IPS-NIHi7 (cell line): ENCODE results near the gene PDPN.
"Not testable (repeated sequence)": the region's sequence is repeated elsewhere in the genome, so short reads cannot be mapped to it uniquely, and the experiment has no call there.

Experiments used
- DNase-seq: peaks from one replicate; pipeline ENCODE4 v3.0.0; 2012; ENCODE audit warnings: mixed read lengths; ENCODE audit errors: extremely low spot score

The PDPN gene, protein sequence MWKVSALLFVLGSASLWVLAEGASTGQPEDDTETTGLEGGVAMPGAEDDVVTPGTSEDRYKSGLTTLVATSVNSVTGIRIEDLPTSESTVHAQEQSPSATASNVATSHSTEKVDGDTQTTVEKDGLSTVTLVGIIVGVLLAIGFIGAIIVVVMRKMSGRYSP

DNA sequence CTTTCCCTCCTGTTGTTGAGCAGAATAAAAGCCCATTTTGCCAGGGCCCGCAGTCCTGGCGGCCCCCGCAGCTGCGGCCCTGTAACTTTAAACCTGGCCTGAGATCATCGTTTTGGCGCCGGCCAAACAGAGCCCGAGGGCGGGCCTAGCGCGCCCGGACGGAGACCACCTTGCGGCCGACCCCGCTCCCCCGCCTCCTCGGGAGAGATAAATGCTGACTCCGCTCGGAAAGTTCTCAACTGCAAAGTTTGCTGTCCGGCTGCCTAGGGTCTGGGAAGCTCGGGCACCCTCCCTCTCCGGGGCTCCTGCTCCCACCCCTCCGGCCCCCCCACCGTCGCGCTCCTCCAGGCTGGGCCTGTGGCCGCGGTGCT is at the start of gene PDPN:
Gene PDPN, plus strand, starts transcription at position 238 of the 371 bp plus-strand sequence. CDS start 202 bp downstream, outside the sequence.
- DNase-seq: peak; percentile 89

DNA sequence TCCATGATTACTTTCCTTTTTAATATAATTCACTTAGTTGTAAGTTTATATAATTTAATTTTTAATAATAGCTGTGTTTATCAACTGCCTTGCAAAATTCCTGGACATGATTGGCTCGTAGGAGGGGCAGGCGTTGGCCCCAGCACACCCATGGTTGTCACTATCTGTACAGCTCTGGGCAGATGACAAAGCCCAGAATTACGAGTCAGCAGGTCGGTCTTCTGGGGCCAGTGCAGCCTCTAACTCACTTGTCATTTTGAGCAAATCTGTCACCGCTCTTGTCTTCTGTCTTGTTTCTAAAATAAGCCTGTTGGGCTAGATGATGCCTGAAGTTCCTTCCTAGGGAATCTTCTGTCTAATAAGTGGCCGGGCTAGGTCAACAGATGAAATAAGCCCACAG is 48.4 kb upstream of the PDPN start:
- no peak for DNase-seq

DNA sequence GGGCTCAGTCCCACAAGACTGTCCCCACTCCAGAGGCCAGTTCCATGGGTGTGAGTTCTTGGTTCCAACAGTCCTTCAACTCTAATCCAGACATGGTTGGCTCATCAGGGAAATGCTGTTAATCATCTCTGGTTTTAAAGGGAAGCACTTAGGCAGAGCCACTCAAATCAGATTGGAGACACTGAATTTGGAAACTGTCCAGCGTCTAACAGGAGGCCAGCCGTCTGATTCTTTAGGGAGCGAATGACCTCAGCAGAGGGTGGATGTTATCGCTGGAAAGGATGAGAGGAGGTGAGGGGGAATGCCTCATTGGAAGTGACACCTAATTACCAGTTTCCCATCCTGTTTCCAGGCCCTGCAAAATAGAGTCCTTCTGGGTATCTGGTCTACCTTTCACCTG is 47.1 kb upstream of the PDPN start:
- no peak for DNase-seq

DNA sequence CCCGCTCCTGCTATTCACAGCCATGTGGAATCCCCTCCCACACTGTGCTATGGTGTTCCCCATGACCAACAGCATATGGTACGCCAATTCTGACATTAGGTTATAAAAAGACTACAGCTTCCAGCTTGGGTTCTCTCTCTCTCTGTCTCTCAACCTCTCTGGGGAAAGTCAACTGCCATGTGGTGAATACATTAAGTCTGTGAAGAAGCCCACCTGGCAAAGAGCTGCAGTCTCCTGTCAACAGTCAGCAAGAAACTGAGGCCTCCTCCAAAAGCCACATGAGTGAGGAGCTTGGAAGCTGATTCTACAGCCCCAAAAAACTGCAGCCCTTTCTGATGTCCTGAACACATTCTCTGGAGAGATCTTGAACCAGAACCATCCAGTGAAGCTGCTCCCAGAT is 44.8 kb upstream of the PDPN start:
- no peak for DNase-seq

DNA sequence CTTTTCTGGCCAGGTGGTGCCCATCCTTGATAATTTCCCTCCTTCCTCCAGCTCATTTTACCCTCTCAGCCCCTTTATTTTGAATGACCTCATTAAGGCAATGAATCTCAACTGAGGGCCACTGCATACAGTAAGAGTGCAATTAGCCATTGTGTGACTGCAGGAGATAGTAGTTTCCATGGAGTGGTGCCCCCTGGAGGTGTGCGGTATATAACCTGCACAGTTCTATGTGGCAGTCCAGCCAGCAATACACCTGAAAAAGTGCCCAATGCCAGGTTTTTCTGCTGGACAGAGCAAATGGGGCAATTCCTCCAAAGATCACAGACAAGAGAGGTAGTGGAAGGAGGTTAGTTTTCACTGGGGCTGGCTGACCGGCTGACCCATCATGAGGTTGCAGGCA is 43.9 kb upstream of the PDPN start:
- DNase-seq: no peak

DNA sequence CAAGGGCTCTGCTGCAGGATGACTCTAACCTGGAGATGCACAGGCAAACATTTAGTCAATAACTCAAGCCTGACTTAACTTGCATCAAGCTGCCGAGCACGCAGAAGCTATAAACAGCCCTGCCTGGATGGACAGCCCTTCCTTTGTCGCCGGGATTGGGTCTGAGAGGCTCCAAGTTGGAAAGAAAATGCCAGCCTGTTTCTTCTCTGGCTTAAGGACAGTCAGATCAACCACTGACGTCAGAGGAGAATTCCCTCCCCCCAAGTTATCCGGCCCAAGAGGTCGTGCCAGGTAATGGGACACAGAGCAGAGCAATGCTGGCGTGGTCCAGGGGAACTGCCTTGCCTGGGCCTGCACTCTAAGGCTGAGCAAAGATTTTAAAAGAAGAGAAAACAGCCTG is 42.8 kb upstream of the PDPN start:
- no peak for DNase-seq

DNA sequence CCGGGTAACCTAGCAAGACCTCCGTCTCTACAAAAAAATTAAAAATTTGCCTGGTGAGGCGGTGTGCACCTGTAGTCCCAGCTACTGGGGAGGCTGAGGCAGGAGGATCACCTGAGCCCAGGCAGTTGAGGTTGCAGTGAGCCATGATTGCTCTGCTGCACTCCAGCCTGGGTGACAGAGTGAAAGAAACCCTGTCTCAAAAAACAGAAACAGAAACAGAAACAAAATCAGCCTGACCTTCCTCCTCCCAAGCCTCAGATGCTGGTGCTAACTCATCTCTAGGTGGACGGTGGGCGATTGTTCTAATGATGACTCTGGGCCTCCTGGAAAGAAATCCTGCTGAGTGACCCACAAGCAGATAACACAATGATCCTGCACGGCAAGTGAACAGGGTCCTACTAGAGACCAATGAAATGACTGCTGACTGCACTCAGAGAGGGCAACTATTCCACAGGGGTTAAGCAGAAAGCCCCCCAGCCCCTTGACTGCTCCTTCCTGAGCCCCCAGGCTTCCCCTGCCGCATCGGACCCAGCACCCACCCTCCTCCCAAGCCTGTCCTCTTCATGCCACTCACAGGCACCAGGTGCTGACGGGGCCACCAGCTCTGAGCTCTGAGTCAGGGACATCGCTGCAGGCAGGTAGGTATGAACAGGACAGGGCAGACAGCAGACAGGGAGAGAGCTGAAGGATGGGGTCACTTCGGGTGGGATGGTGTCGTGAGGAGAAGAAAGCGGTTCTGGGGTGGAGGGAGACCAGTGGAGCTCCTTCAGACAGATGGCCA is 42.0 kb upstream of the PDPN start:
- DNase-seq: no peak

DNA sequence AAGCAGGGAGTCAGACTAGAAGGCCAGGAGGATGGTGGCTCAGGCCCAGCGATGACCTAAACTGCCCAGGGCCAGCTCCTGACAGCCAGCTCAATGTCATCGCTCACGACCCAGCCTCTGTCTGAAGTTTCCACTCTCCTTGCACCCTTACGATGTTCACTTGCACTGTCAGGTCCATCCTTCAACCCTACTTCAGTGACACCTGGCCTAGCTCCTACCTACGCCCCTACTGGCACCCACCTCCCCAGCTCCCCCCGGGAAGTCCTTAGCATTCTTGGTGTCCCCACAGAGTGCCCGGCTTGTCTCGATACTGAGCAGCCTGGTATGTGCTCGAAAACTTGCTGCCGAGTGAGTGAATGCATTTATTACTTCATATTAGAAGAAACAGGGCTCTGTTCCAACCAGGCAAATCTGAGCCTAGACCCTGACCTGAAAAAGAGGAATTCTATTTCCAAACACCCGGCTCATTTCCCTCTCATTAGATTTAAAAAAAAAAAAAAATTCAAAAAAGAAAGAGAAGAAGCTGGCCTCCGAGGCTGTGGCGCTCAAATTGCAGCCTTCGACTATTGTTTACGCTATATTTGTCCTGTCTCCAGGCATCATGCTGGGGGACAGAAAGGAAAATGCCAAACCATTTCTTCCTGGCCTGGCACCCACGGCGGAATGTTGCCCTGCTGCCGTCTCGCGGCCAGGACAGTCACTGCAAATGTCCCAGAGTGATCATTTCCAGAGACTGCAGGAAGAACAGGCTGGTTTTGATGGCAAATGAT is 40.0 kb upstream of the PDPN start:
- DNase-seq: no peak

DNA sequence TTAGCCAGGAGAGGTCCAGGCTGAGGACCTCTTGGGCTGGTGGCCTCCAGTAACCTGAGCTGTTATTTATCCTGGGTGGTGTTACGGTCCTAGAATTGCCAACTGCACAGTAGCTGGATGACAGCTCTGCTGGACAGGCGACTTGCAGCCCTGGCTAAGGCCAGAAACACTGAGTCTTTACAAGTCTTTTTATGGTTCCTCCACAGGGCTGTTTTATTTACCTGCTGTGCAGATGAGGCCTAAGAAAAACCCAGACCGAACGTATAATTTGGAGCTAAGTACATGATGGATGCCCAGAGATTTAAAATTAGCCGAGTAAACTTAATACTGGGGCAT is 39.4 kb upstream of the PDPN start:
- no peak for DNase-seq

DNA sequence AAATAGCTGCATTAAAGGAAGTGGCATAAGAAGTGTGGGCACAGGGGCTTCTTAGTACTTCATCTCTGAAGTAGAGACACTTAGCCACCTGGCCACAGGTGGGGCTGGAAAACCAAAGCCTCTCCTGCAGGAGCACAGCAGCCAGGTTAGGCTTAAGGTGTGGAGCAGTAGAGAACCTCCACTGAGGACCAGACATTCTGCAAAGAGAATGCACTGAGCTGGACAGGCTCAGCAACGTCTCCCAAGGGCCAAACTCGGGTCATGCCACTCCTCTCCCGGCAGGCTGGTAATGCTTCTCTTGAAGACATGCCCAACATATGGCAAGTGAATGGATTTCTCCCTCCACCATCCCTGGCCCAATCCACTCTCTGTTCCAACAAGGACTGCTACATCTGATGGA is 36.8 kb upstream of the PDPN start:
- no peak for DNase-seq

DNA sequence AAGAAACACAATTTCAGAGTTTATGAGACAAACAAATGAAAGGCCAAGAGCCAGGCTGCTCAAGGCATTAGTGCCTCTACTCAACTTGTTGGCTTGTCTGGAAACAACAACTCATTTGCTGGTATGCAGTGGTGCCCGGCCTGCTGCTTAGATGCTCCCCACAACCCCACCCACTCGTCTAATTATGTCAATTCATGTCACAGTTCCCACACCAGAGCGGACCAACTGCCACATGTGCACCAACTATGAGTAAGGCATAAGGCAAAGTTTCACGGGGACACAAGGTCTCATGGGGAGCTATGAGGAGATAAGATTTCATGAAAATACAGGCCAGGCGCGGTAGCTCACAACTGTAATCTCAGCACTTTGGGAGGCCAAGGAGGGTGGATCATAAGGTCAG is 35.4 kb upstream of the PDPN start:
- no peak for DNase-seq

DNA sequence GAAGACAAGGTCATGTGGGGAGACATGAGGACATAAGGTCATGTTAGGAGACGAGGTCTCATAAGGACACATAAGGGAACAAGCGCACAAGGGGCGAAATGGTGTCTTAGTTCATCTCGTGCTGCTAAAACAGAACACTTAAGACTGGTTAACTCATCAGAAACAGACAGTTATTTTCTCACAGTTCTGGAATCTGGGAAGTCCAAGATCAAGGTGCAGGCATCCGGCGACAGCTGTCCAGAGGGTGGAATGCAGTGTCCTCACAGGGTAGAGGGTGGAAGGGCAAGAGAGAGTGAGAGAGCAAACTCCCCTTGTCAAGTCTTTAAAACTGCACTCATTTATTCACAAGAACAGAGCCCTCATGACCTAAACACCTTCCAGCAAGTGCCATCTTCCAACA is 34.6 kb upstream of the PDPN start:
- no peak for DNase-seq

DNA sequence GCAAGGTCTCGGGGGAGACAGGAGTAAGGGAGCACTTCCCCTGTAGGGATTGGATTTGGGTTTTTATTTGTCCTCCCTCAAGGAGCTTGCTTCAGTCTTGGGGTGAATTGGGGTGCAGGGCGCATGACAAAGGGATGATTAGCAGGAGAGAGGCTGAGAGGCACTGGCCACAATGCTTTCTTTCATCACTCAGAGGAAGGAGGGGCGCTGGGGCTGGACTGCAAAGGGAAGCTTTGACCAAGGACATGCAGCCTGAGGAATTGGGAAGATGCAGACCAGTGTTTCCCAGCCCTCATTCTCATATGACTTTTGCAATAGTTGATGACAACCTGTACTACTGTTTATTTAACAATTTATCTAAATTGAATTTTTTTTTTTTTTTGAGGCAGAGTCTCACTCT is 34.1 kb upstream of the PDPN start:
- DNase-seq: no peak

DNA sequence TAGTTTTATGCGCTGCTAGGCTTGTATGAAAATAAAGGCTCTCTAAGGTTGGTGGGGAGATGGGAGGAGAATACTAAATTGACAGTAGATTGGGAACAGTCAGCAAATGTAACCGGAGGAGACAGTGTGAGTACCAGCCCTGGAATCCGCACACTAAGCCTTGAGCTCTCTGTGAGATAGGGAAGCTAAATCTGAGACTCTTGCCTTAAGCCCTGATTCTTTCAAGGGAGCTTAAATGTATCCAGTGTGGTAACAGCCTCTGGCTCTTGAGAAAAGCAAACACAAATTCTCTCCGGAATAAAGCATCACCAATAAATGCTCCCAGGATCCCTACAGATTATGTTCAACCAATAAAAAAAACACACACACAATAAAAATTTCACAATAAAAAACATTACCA is 33.0 kb upstream of the PDPN start:
- DNase-seq: no peak

DNA sequence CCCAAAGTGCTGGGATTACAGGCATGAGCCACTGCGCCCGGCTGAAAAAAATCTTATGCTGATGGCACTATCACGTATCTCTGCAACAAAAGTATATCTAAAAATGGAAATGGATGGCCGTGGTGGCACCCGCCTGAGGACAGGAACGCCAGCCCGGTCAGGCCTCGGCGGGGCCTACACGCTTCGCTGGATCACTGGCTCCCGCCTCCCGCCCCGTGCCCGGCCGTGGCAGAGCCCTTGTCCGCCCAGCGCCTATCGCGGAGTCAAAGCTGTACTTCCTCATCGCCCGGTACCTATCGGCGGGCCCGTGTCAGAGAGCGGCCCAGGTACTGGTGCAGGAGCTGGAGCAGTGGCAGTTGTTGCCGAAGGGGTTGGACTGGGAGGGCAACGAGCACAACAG is 28.8 kb upstream of the PDPN start:
- DNase-seq: no peak

DNA sequence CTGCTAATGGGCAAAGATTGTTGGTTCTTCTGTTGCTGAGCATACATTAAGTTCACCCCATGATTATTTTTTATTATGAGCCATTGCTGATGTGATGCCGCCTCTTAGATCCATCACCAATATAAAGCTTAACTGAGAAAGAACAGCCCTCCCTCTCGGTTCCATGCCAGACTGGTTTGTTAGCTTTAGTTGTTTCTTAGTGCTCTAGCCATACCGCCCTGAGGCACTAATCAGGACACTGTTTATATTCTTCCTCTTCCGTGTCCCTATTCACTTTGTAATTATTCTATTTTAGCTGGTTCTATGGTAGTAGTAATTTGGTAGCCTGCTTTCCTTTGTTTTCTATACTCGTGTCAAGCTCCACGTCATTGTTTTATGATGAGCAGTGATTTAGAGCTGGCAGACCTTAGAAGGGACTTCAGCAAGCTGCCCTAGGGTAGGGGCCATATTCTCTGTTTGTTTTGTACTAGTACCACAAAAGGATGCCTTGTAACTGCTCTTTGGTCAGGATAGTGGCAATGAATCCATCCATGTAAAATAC is 27.3 kb upstream of the PDPN start:
- DNase-seq: no peak

DNA sequence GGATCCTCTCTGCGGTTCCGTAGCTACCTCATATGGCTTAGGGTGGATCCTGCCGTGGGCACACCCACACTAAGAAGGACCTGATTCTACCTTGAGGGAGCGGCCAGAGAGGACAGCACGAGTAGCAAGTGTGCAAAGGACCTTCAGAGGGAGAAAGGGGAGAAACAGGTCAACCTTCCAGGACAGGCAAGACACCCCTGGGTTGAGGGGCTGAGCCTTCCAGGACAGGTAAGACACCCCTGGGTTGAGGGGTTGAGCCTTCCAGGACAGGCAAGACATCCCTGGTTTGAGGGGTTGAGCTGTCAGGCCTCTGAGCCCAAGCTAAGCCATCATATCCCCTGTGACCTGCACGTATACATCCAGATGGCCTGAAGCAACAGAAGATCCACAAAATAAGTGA is 23.1 kb upstream of the PDPN start:
- DNase-seq: no peak

DNA sequence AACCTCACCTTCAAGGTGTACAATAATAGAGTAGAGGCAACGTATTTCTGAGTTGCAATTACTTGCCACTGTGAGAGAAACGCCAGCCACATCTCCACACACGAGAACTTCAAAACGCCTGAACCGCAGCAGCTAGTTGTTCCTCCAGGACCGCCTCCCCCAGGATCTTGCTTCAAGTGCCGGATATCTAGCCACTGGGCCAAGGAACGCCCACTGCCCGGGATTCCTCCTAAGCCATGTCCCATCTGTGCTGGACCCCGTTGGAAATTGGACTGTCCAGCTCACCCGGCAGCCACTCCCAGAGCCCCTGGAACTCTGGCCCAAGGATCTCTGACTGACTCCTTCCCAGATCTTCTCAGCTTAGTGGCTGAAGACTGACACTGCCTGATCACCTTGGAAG is 20.7 kb upstream of the PDPN start:
- not testable (repeated sequence) for DNase-seq

DNA sequence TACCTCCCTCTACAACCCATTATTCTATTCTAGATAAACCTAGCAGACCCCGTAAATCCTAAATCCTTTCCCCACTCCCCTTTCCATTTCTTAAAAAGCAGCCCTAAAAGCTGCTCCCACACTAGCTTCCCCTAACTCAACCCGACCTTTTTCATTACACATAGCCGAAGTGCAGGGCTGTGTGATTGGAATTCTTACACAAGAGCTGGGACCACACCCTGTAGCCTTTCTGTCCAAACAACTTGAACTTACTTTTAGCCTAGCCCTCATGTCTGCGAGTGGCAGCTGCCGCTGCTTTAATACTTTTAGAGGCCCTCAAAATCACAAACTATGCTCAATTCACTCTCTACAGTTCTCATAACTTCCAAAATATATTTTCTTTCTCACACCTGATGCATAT is 19.6 kb upstream of the PDPN start:
- DNase-seq: no peak

DNA sequence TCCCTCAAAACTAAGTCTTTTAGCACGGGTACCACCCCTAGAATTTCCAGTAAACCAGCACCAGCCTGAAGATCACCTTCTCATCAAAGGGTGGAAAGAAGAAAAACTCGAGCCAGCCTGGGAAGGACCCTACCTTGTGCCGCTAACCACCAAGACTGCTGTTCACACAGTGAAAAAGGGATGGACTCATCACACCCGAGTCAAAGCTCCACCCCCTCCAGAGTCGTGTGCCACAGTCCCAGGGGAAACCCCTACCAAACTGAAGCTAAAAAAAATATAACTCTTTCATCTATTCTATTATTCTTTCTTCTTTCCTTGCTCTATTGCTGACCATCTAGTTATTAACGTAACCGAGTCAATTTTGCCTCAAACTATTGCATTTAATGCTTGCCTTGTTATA is 13.2 kb upstream of the PDPN start:
- not testable (repeated sequence) for DNase-seq

DNA sequence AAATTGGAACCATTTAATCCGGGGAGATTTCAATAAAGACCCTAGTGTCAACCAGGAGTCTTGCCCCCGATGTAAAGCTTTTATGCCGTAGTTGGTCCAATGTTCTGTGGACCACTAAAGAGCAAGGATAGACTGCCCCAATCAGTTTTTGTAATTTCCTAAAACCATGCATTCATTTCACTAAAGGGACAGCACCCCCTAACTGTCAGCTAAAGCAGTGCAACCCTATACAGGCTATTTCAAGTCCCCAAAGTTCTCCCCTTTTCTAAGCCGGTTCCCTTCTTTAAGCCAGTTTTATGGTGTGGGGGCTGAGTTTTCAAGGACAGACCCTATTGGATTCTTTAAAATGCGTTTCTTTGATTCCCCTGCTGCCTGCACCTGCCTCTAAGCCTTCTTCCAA is 12.7 kb upstream of the PDPN start:
- no peak for DNase-seq

DNA sequence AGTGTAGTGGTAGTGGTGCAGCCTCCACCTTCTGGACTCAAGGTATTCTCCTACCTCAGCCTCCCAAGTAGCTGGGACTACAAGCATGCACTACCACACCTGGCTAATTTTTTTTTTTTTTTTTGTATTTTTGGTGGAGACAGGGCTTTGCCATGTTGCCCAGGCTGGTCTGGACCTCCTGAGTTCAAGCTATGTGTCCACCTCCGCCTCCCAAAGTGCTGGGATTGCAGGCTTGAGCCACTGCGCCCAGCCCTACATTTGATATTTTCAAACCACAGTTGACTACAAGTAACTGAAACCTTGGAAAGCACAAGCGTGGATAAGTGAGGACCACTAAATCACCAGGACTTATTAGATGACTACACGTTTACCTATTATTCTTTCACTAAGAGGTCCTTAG is 10.0 kb upstream of the PDPN start:
- DNase-seq: no peak

DNA sequence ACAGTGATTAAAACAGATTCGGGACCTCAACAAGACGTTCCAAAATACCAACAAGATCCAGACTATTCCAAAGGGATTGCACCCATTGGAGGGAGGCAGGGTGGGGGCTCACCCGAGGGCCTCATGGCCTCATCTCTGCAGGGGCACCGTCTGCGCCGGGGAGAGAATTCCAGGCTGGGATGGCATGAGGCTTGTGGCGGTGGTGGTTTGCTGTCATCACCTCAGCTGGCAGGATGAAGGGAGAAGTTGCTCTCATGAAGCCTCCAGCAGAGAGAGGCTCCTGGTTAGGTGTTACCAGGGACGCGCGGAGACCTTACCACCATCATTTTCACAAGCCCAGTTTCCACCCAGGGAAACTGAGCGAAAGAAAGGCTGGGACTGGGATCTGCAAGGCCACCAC is 6.7 kb upstream of the PDPN start:
- DNase-seq: no peak
